A549 treated with DMSO at 1 μM for 4 hours (cell line): ENCODE measurements around the gene NAV1. TPM values are rescaled to one million over a fixed set of nuclear protein-coding genes. Genes with fewer than 3 reads are reported as not detected.

Experiments
- total RNA-seq: library from RNA; stranded (reverse); fragments of 200-300 nt; extraction: Qiagen RNA extraction; gene quantifications from 5 replicates; pipeline ENCODE4 v1.2.3, GENCODE V29; 2022; ENCODE audit warnings: low read depth

NAV1 gene, protein sequence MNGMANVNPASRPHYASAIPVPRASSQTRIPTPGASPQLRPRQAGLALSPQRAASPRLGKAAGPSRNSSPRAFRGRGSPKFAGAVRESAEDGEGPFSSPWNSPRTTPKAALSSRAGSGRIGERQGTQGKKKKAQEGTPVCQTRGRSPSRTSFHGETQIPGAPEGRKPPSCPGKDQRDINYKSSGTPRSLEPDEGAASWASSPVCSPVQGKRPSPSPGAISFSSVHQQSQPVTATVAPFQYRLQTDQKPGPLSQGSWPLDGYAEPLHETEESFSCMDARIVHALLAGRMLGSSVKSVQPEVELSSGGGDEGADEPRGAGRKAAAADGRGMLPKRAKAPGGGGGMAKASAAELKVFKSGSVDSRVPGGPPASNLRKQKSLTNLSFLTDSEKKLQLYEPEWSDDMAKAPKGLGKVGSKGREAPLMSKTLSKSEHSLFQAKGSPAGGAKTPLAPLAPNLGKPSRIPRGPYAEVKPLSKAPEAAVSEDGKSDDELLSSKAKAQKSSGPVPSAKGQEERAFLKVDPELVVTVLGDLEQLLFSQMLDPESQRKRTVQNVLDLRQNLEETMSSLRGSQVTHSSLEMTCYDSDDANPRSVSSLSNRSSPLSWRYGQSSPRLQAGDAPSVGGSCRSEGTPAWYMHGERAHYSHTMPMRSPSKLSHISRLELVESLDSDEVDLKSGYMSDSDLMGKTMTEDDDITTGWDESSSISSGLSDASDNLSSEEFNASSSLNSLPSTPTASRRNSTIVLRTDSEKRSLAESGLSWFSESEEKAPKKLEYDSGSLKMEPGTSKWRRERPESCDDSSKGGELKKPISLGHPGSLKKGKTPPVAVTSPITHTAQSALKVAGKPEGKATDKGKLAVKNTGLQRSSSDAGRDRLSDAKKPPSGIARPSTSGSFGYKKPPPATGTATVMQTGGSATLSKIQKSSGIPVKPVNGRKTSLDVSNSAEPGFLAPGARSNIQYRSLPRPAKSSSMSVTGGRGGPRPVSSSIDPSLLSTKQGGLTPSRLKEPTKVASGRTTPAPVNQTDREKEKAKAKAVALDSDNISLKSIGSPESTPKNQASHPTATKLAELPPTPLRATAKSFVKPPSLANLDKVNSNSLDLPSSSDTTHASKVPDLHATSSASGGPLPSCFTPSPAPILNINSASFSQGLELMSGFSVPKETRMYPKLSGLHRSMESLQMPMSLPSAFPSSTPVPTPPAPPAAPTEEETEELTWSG (N-terminal part only)
- 8.0 to 16.4 TPM (median 11.6 TPM) in 5 replicates for total RNA-seq

DNA sequence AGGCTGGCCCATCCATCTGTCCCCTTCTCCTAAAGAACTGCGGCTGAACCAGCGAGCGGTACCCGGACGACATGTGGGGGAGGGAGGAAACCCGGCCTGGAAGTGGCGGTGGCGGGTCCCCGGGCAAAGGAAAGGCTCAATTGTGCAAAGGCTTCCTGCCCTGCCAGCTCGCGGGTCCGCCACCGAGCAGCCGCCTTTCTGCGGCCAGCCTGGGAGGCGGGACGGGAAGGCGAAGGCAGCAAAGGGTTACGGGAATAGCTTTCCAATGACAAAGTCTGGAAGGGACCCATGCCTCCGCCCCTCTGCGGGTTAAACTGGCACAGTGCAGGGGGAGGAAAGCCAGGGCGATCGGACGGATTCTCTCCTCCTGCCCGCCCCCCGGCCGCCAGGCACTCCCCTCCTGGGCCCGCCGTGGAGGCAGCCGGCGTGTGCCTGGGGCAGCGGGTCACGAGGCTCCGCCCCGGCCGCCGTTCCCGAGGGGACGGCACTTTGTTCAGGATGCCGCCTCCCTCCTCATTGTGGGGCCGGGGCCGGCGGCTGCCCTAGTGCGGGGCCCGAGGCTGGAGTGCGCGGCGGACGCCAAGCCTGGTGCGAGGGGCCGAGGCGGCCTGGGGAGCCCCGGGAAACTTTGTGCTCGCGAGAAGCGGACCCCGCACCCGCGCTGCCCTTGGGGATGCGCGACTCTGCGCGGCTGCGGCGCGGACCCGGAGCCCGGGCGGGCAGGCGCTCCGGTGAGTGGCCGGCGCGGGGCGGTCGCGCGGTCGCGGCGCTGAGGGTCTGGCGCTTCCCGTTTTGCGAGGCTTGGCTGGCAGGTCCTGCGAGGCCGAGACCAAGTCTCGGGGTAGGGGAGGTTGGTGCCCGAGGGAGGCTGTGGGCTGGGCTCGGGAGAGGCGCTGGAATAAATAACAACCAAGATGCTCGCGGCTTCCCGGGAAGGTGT lies at the start of gene NAV1:
Gene NAV1, plus strand, starts transcription at position 516 of the 940 bp plus-strand sequence. CDS start 83,758 bp downstream, outside the sequence.

DNA sequence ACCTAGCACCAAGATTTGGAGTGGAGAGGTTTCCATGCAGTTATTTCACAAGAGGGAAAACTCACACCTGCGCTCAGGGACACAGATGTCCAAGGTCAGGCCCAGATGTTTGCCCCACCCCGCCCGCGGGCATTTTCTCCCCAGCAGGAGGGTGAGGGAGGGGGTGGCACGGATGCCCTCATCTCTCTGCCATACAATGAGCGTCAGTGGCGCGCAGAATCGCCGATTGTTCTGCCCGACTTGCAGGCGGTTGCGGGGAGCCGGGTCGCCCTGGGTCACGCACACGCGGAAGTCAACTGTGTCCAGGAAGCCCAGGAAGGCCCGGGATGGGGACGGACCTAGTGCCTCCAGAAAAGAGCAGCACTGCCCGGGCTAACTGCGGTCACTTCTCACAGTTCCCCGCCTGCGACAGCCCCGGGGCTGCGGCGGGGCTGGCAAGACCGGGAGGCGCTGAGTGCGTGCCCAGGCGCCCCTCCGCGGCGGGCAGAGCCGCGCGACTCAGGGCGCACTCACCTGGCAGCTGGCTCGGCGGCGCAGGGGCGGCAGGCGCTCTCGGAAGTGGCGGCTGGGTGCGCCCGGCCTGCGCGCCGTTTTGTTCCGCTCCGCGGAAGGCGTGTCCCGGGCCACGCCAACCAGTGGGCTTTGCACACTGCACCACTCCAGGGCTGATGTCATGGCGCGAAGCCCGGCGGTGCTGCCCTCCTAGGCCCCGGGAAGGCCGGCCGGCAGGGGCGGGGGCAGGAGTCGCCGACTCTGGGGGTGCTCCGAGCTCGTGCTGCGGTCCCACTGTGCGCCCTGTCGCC lies 32.2 kb upstream of the NAV1 start, which contains the start of gene CSRP1:
Gene CSRP1, minus strand, starts transcription at position 567 of the 803 bp plus-strand sequence. CDS start 10,820 bp downstream, outside the sequence.

Other genes starting within 250 kb of the NAV1 start
- 0.13 to 0.34 TPM in 2 of 5 replicates, not detected in the others for gene TNNT2, start 161.4 kb upstream of the NAV1 start, total RNA-seq
- 0.55 to 1.1 TPM (median 0.66 TPM) in 5 replicates for gene LAD1, start 139.8 kb upstream of the NAV1 start, total RNA-seq
- gene TNNI1, start 117.4 kb upstream of the NAV1 start, total RNA-seq = 0.09 to 0.10 TPM in 2 of 5 replicates, not detected in the others
- 97.5 to 183 TPM (median 146 TPM) in 5 replicates for gene PHLDA3, start 69.9 kb upstream of the NAV1 start, total RNA-seq
- 453 to 628 TPM (median 468 TPM) in 5 replicates for gene CSRP1, start 32.0 kb upstream of the NAV1 start, total RNA-seq